Nephron progenitor cell (in vitro differentiated cells): ENCODE results near the gene TRIM15.

Experiments used
- DNase-seq: peaks from one replicate; pipeline ENCODE4 v3.0.0; 2021
- H3K27ac Mint-ChIP-seq: 2 replicates; pipeline ENCODE4 v1.8.0; 2021; ENCODE audit warnings: mild to moderate bottlenecking, moderate library complexity, mixed read lengths
- H3K27me3 Mint-ChIP-seq: 2 replicates; pipeline ENCODE4 v1.8.0; 2021; ENCODE audit warnings: mild to moderate bottlenecking, low read depth, mixed read lengths; ENCODE audit not compliant: poor library complexity
- H3K36me3 Mint-ChIP-seq: 2 replicates; pipeline ENCODE4 v1.8.0; 2021; ENCODE audit warnings: low read depth, mixed read lengths
- H3K4me1 Mint-ChIP-seq: 2 replicates; pipeline ENCODE4 v1.8.0; 2021; ENCODE audit warnings: mixed read lengths
- H3K4me3 Mint-ChIP-seq: 2 replicates; pipeline ENCODE4 v1.8.0; 2021; ENCODE audit warnings: mild to moderate bottlenecking, moderate library complexity, mixed read lengths
- H3K9me3 Mint-ChIP-seq: 2 replicates; pipeline ENCODE4 v1.8.0; 2021; ENCODE audit warnings: mild to moderate bottlenecking, moderate library complexity, mixed read lengths
- TF ChIP-seq, protein P1 (sequence below): fragments of 200-600 bp; sonication (generic); IDR thresholded peaks from 2 replicates; pipeline ENCODE4 v1.5.0; 2021; ENCODE audit warnings: antibody characterized with exemption

The TRIM15 gene

DNA sequence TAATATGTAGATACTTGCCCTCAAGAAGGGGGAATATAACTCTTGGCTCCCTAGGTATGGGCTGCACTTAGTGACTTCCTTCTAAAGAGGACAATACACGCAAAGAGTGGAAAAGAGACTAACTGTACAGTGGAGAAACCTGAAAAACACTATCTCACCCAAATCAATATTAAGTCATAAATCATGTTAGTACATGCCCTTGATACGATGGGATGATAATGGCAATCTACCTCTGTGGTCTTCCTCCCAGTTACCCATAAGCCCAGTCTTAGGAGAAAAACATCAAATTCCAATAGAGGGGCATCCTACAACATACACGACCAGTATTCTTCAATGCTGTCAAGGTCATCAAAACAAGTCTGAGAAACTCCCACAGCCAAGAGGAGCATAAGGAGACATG lies 48.6 kb downstream of the TRIM15 start:
- Mint-ChIP-seq H3K36me3 (peaks cover 3% of the 10 kb centered on the region), H3K9me3 (no peaks in the 10 kb centered on the region), H3K4me3 (peak overlapping the region; percentile 96), H3K27ac (no peak overlapping the region), H3K27me3 (peaks cover 3% of the 10 kb centered on the region), H3K4me1 (peaks cover 71% of the 10 kb centered on the region)
- TF ChIP-seq, protein P1, sequence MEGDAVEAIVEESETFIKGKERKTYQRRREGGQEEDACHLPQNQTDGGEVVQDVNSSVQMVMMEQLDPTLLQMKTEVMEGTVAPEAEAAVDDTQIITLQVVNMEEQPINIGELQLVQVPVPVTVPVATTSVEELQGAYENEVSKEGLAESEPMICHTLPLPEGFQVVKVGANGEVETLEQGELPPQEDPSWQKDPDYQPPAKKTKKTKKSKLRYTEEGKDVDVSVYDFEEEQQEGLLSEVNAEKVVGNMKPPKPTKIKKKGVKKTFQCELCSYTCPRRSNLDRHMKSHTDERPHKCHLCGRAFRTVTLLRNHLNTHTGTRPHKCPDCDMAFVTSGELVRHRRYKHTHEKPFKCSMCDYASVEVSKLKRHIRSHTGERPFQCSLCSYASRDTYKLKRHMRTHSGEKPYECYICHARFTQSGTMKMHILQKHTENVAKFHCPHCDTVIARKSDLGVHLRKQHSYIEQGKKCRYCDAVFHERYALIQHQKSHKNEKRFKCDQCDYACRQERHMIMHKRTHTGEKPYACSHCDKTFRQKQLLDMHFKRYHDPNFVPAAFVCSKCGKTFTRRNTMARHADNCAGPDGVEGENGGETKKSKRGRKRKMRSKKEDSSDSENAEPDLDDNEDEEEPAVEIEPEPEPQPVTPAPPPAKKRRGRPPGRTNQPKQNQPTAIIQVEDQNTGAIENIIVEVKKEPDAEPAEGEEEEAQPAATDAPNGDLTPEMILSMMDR: no peak
- no peak for DNase-seq

DNA sequence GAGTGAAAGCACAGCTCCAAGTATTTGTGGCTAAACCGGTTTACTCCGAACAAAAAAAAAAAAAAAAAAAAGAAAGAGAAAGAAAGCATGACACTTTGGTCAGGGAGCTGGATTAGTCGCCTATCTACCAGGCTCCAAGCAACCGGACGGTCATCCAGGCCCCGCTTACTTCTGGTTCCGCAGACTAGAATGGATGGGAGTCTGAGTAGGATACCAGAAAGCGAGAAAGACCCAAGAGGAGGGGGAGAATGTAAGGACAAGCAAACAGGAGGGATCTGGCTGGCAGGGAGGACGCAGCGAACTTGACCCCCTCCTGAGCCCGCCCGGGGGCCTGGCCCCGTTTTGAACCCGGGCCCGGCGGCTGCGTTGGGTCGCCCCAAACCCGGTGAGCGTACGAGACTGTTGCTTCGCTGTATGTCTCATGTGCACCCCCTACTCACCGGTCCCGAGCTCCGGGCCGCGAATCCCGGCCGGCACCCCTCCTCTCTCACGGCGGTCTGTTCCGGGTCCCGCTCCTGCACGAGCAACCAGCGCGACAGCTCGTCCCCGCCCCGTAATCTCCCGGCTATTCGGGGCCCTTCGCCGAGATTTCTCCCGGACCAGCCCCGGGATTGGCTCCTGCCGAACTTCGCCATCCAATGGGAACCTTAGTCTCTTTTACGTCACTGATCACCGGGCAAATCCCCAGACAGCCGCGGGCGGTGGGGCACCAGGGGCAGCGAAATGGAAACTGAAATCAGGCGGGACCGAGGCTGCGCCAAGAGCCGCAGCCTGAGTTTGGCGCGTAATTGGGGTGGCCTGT lies 49.7 kb downstream of the TRIM15 start, which contains the start of gene TRIM26:
Gene TRIM26 (minus strand): TSS at position 542 of the 802 bp plus-strand sequence. CDS start 14,303 bp downstream, outside the sequence.
- H3K4me1 Mint-ChIP-seq: peaks cover 59% of the 10 kb centered on the region
- peaks cover 3% of the 10 kb centered on the region for H3K36me3 Mint-ChIP-seq
- peak within 1 kb of the TSS; percentile 96 for H3K4me3 Mint-ChIP-seq
- peak within 1 kb of the TSS; percentile 99 for H3K27ac Mint-ChIP-seq
- no peaks in the 10 kb centered on the region for H3K9me3 Mint-ChIP-seq
- DNase-seq: peak; percentile 93
- H3K27me3 Mint-ChIP-seq: peaks cover 3% of the 10 kb centered on the region
- TF ChIP-seq, protein P1: no peak

DNA sequence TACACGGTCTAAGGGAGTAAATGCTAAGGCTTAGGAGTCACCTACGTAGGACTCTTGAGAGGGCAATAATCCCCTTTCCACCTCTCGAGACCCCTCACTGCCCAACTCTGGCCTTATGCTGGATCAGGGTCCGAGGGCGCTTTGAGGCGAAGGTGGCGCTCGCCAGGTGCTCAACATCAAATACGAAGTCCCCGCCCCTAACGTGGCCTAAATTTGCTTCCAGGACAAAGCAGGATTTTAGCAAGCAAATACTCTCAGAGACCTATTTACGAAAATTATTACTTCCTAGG lies 50.3 kb downstream of the TRIM15 start:
- peaks cover 54% of the 10 kb centered on the region for H3K4me1 Mint-ChIP-seq
- H3K36me3 Mint-ChIP-seq: peaks cover 3% of the 10 kb centered on the region
- peaks cover 3% of the 10 kb centered on the region for H3K27me3 Mint-ChIP-seq
- H3K4me3 Mint-ChIP-seq: peak overlapping the region; percentile 96
- no peak for DNase-seq
- H3K27ac Mint-ChIP-seq: peak overlapping the region; percentile 73
- no peaks in the 10 kb centered on the region for H3K9me3 Mint-ChIP-seq
- TF ChIP-seq, protein P1: no peak

DNA sequence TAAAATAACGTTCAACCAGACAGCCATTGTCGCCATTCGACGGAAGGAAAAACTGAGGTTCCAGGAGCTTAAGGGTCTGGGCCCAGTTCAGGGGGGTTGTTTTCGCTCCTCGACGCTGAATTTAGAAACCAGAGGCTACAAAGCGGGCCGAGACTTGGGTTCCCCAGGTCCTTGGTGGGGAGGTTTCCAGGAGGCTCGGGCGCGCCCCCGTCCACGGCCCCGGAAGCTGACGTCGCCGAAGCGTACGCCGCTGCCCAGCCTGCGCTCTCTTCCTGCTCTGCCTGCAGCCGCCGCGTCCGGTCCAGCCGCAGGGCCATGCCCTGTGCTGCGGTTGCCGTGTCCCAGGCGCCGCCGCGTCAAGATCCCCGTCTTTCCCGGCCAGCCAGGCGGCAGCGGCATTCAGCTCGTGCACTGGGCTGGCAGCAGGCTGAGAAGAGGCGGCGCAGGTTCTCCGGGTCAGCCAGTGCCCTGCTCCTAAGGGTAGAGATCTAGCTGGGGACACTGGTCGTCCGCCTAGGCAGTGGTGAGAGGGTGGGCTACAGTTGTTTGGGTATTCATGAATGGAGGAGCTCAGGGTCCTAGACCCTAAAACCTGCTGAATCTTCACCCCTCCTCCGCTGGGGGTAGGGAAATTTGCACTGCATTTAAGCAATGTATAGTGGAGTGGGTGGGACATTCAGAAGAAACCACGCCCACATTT lies 50.8 kb downstream of the TRIM15 start:
- H3K27me3 Mint-ChIP-seq: peaks cover under 1% of the 10 kb centered on the region
- no peaks in the 10 kb centered on the region for H3K9me3 Mint-ChIP-seq
- TF ChIP-seq, protein P1: no peak
- H3K4me3 Mint-ChIP-seq: peak overlapping the region; percentile 96
- peak; percentile 73 for DNase-seq
- peaks cover 3% of the 10 kb centered on the region for H3K36me3 Mint-ChIP-seq
- H3K4me1 Mint-ChIP-seq: peaks cover 49% of the 10 kb centered on the region
- peak overlapping the region; percentile 73 for H3K27ac Mint-ChIP-seq

DNA sequence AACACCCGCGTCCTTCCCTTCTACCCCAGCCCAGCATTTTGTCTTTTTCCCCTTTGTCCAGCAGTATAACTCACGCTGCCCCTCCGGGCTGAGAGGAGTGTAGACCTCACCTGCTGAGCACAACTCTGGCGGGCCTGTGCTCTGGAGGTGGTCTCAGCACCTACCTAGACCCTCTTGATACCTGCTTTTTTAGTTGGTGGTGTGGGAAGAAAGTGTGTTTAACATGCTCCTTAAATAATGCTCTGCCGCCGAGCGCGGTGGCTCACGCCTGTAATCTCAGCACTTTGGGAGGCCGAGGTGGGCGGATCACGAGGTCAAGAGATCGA lies 51.3 kb downstream of the TRIM15 start:
- Mint-ChIP-seq H3K4me3 (peak overlapping the region; percentile 96), H3K27ac (no peak overlapping the region)

More for the DNA sequence above, 51.3 kb downstream of the TRIM15 start:
- TF ChIP-seq, protein P1: no peak
- H3K4me1 Mint-ChIP-seq: peaks cover 46% of the 10 kb centered on the region
- peaks cover 3% of the 10 kb centered on the region for H3K36me3 Mint-ChIP-seq
- no peaks in the 10 kb centered on the region for H3K27me3 Mint-ChIP-seq
- DNase-seq: no peak
- H3K9me3 Mint-ChIP-seq: no peaks in the 10 kb centered on the region
